KOPT-K1 (cell line): Measurements from ENCODE around the gene TMX4.
A peak's percentile ranks its signal among the peaks of the same experiment; 100 is the strongest.
"Not testable (repeated sequence)": the region's sequence is repeated elsewhere in the genome, so short reads cannot be mapped to it uniquely, and the experiment has no call there.

ENCODE experiments used
- H3K27ac ChIP-seq: fragments of 200-600 bp; sonication (generic); 2 replicates; pipeline ENCODE4 v1.5.1; 2016; ENCODE audit warnings: antibody characterized with exemption, mild to moderate bottlenecking, low read depth, low read length; ENCODE audit not compliant: poor library complexity, severe bottlenecking
- H3K36me3 ChIP-seq: fragments of 200-600 bp; sonication (generic); 2 replicates; pipeline ENCODE4 v1.5.1; 2017; ENCODE audit warnings: antibody characterized with exemption, mild to moderate bottlenecking, low read length, moderate library complexity; ENCODE audit not compliant: insufficient read depth
- H3K9me3 ChIP-seq: fragments of 200-600 bp; sonication (generic); 2 replicates; pipeline ENCODE4 v1.5.1; 2017; ENCODE audit warnings: antibody characterized with exemption, low read length, mild to moderate bottlenecking; ENCODE audit not compliant: insufficient read depth, poor library complexity, severe bottlenecking

TMX4 gene

GRCh38 chr20:8033151-8033841, 13.7 kb upstream of the TMX4 start:
- Histone ChIP-seq H3K27ac (no peak overlapping the region), H3K9me3 (no peaks in the 10 kb centered on the region), H3K36me3 (no peaks in the 10 kb centered on the region)

- no peaks in the 10 kb centered on the region for H3K36me3 ChIP-seq
- H3K9me3 ChIP-seq = no peaks in the 10 kb centered on the region
- no peak overlapping the region for H3K27ac ChIP-seq
Observed at GRCh38 chr20:8032499-8032898, 12.9 kb upstream of the TMX4 start.

GRCh38 chr20:8031539-8031938, 12.0 kb upstream of the TMX4 start:
- H3K9me3 ChIP-seq, H3K36me3 ChIP-seq, H3K27ac ChIP-seq: not testable (repeated sequence)

- H3K27ac ChIP-seq = no peak overlapping the region
- H3K36me3 ChIP-seq = no peaks in the 10 kb centered on the region
- no peaks in the 10 kb centered on the region for H3K9me3 ChIP-seq
Observed at GRCh38 chr20:8021541-8022269, 2.1 kb upstream of the TMX4 start.

- no peaks in the 10 kb centered on the region for H3K36me3 ChIP-seq
- H3K9me3 ChIP-seq = no peaks in the 10 kb centered on the region
- H3K27ac ChIP-seq = no peak overlapping the region
Observed at GRCh38 chr20:8020314-8021079, 936 bp upstream of the TMX4 start.

GRCh38 chr20:8019998-8020247, 362 bp upstream of the TMX4 start:
- Histone ChIP-seq H3K27ac (no peak overlapping the region), H3K9me3 (no peaks in the 10 kb centered on the region), H3K36me3 (no peaks in the 10 kb centered on the region)

- Histone ChIP-seq H3K9me3 (no peaks in the 10 kb centered on the region), H3K27ac (peak overlapping the region; percentile 19), H3K36me3 (no peaks in the 10 kb centered on the region)
Observed at GRCh38 chr20:8018958-8019245, 659 bp downstream of the TMX4 start.

GRCh38 chr20:8012724-8013123, 6.8 kb downstream of the TMX4 start:
- Histone ChIP-seq H3K9me3 (no peaks in the 10 kb centered on the region), H3K36me3 (no peaks in the 10 kb centered on the region), H3K27ac (no peak overlapping the region)

- no peak overlapping the region for H3K27ac ChIP-seq
- no peaks in the 10 kb centered on the region for H3K36me3 ChIP-seq
- H3K9me3 ChIP-seq = no peaks in the 10 kb centered on the region
Observed at GRCh38 chr20:8008733-8009132, 10.8 kb downstream of the TMX4 start.

GRCh38 chr20:8007490-8007889, 12.1 kb downstream of the TMX4 start:
- no peak overlapping the region for H3K27ac ChIP-seq
- no peaks in the 10 kb centered on the region for H3K36me3 ChIP-seq
- H3K9me3 ChIP-seq = no peaks in the 10 kb centered on the region

- H3K27ac ChIP-seq = no peak overlapping the region
- no peaks in the 10 kb centered on the region for H3K9me3 ChIP-seq
- no peaks in the 10 kb centered on the region for H3K36me3 ChIP-seq
Observed at GRCh38 chr20:8005575-8006366, 13.8 kb downstream of the TMX4 start.

GRCh38 chr20:8005033-8005432, 14.5 kb downstream of the TMX4 start:
- no peaks in the 10 kb centered on the region for H3K9me3 ChIP-seq
- H3K27ac ChIP-seq = no peak overlapping the region
- no peaks in the 10 kb centered on the region for H3K36me3 ChIP-seq

GRCh38 chr20:8002056-8002455, 17.5 kb downstream of the TMX4 start:
- H3K9me3 ChIP-seq = no peaks in the 10 kb centered on the region
- no peaks in the 10 kb centered on the region for H3K36me3 ChIP-seq
- H3K27ac ChIP-seq = no peak overlapping the region

GRCh38 chr20:8000796-8001195, 18.8 kb downstream of the TMX4 start:
- Histone ChIP-seq H3K36me3 (no peaks in the 10 kb centered on the region), H3K9me3 (no peaks in the 10 kb centered on the region), H3K27ac (no peak overlapping the region)

- Histone ChIP-seq H3K36me3 (no peaks in the 10 kb centered on the region), H3K27ac (no peak overlapping the region), H3K9me3 (no peaks in the 10 kb centered on the region)
Observed at GRCh38 chr20:7996898-7997297, 22.7 kb downstream of the TMX4 start.
